Upper lobe of right lung (tissue), 1 donor: ENCODE results near the gene OR4C5. TPM values are rescaled to one million over a fixed set of nuclear protein-coding genes. Genes with fewer than 3 reads are reported as not detected.
"Not testable (repeated sequence)": the region's sequence is repeated elsewhere in the genome, so short reads cannot be mapped to it uniquely, and the experiment has no call there.

Experiments used
- ATAC-seq: fragments of 200-7000 bp; cut with Tn5 transposase; one replicate; pipeline ENCODE4 v1.9.1; 2020; ENCODE audit warnings: mild to moderate bottlenecking, moderate library complexity
- DNase-seq: peaks from one replicate; pipeline ENCODE4 v3.0.0-alpha.2; 2020
- H3K27ac ChIP-seq: fragments of 200-600 bp; one replicate; pipeline ENCODE4 v1.8.0; 2022
- H3K27me3 ChIP-seq: fragments of 200-600 bp; one replicate; pipeline ENCODE4 v1.8.0; 2022; ENCODE audit warnings: mild to moderate bottlenecking
- H3K36me3 ChIP-seq: fragments of 200-600 bp; one replicate; pipeline ENCODE4 v1.8.0; 2022
- H3K4me1 ChIP-seq: fragments of 200-600 bp; one replicate; pipeline ENCODE4 v1.8.0; 2022
- H3K4me3 ChIP-seq: fragments of 200-600 bp; one replicate; pipeline ENCODE4 v1.8.0; 2022; ENCODE audit warnings: mild to moderate bottlenecking
- H3K9me3 ChIP-seq: fragments of 200-600 bp; one replicate; pipeline ENCODE4 v1.8.0; 2022
- intact Hi-C: fragments of 100-400 bp; cut with DNase I; formaldehyde crosslinking; loops from one replicate; pipeline ENCODE4 v1.11.0; 2022
- long read RNA-seq: library from polyadenylated mRNA; unstranded; transcript quantifications from one replicate; pipeline ENCODE4 v2.0.0, GENCODE V29; 2021
- total RNA-seq: library from RNA; stranded (reverse); fragmentation: NEBNext Ultra II Directional; extraction: Animal tissue kit (Norgen Biotek cat#: 25700); gene quantifications from one replicate; pipeline ENCODE4 v1.2.1, GENCODE V29; 2021
- TF ChIP-seq, protein P1 (sequence below): fragments of 200-600 bp; IDR thresholded peaks from one replicate; pipeline ENCODE4 v1.8.0; 2022; ENCODE audit warnings: antibody characterized with exemption
- donor health status: DM: no; HTN: yes; CAD: no; lungs with severe emphysema.

Gene OR4C5
- not detected for total RNA-seq
- long read RNA-seq = 0 reads

DNA sequence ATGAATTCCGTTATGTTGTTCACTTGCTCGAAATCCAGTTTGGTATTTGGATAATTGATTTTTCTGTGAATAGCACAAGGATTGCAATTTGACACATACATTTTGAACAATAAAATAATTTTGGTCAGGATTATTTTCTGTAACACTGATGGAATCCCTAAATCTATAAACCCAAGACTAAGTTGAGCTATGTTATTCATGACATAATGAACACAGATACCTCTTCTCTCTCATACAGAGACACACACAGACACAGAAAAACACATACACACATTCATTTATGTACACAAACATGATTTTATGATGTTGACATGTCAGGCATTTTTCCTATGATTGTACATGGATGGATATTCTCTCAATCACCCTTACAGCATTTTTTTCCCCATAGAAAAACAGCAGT lies at the start of gene OR4C5:
Gene OR4C5 (minus strand): TSS at position 101 of the 400 bp plus-strand sequence. CDS start 0 bp downstream, at position 101.
- Histone ChIP-seq H3K9me3 (no peaks in the 10 kb centered on the region), H3K4me1 (no peaks in the 10 kb centered on the region), H3K4me3 (no peak within 1 kb of the TSS), H3K27ac (no peak within 1 kb of the TSS), H3K36me3 (no peaks in the 10 kb centered on the region), H3K27me3 (no peaks in the 10 kb centered on the region)
- TF ChIP-seq, protein P1, sequence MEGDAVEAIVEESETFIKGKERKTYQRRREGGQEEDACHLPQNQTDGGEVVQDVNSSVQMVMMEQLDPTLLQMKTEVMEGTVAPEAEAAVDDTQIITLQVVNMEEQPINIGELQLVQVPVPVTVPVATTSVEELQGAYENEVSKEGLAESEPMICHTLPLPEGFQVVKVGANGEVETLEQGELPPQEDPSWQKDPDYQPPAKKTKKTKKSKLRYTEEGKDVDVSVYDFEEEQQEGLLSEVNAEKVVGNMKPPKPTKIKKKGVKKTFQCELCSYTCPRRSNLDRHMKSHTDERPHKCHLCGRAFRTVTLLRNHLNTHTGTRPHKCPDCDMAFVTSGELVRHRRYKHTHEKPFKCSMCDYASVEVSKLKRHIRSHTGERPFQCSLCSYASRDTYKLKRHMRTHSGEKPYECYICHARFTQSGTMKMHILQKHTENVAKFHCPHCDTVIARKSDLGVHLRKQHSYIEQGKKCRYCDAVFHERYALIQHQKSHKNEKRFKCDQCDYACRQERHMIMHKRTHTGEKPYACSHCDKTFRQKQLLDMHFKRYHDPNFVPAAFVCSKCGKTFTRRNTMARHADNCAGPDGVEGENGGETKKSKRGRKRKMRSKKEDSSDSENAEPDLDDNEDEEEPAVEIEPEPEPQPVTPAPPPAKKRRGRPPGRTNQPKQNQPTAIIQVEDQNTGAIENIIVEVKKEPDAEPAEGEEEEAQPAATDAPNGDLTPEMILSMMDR = no peak
- no peak for DNase-seq
- intact Hi-C loops = no loop called here
- no peak for ATAC-seq

DNA sequence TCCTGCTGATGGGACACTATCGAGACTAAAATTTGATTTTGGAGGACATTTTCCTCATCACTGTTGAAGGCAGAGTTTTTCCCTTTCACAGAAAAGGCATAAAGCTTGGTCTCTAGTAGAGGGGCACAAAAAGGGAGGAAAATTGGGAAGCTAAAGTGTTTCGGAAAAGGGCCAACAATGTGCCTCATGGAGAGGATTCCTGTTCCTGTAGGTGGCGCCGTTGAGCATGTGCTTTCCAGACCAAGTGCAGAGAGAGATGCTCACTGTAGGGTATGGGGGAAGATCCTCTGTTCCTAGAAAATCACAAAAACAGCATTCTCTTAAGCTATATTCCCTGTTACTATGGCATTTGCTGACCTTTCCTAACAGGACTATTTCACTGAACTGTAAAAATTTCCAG lies 18.4 kb upstream of the OR4C5 start:
- no peak overlapping the region for H3K27ac ChIP-seq
- H3K36me3 ChIP-seq = no peaks in the 10 kb centered on the region
- H3K4me3 ChIP-seq = no peak overlapping the region
- TF ChIP-seq, protein P1 = no peak
- ATAC-seq (no peak), DNase-seq (no peak)
- H3K27me3 ChIP-seq = no peaks in the 10 kb centered on the region
- no peaks in the 10 kb centered on the region for H3K9me3 ChIP-seq
- H3K4me1 ChIP-seq = no peaks in the 10 kb centered on the region
- intact Hi-C loops = no loop called here

DNA sequence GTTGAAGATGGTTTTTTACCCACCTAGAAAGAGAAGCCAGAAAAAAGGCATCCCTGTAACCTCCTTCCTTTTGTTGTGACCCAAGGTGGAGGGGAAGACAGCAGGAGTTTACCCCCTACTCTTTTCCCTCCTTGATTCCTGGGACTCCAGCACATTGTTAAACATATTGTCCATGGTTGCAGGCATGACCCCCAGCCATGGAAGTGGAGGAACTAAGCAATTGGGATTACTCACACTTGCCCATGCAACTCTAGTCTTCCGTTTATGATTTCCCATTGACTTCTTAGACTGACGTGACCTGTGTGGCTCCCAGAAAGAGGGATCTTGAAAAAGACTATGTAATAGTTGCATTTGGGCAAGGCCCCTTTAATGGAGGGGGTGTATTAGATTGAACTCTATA lies 17.9 kb upstream of the OR4C5 start:
- not testable (repeated sequence) for H3K27me3 ChIP-seq

DNA sequence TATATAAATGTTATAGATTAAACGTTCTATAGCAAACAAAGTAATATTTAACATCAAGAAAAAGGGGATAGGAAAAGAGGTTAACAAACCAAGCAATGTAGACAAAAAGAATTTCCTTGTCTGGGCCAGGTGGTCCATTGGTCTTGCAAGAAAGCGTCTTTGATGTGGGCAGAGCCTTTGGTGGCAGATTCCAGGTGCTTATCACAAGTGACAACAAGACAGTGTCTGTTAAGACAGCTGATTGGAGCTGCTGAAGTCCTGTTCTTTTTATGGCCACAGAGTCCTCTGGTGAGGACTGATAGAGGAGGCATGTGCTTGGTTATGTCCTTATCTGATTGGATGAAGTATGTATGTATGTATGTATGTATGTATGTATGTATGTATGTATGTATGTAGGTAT lies 5.0 kb downstream of the OR4C5 start:
- H3K9me3 ChIP-seq, H3K36me3 ChIP-seq, H3K27ac ChIP-seq, H3K4me3 ChIP-seq, intact Hi-C loops, DNase-seq, H3K27me3 ChIP-seq, ATAC-seq, H3K4me1 ChIP-seq: not testable (repeated sequence)

More for the DNA sequence above, 17.9 kb upstream of the OR4C5 start:
- H3K4me1 ChIP-seq, H3K9me3 ChIP-seq, H3K36me3 ChIP-seq, ATAC-seq, DNase-seq, H3K27ac ChIP-seq, H3K4me3 ChIP-seq, intact Hi-C loops: not testable (repeated sequence)

DNA sequence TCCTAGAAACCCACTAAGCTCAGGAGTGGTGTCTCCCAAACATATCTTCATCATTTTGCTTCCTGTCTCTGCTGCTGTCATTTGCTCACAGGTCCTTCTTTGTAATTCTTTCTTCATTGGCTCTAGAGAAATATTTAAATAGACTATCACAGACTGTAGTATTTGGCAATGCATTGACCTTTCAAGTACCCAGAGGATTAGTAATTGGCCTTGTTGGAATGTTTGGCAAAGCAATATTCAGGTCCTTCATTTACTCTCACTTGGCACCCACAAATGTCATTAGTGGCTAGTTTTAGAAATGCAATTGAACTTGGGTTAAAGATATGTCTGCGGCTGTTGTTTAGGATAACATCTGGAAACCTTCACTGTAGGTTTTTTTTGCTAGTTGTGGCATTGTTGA lies 11.6 kb downstream of the OR4C5 start:
- no peak for DNase-seq
- no peaks in the 10 kb centered on the region for H3K9me3 ChIP-seq
- no peak overlapping the region for H3K4me3 ChIP-seq
- H3K4me1 ChIP-seq = no peaks in the 10 kb centered on the region
- no peak overlapping the region for H3K27ac ChIP-seq
- ATAC-seq = no peak
- no peaks in the 10 kb centered on the region for H3K36me3 ChIP-seq
- TF ChIP-seq, protein P1 = no peak
- intact Hi-C loops = no loop called here
- H3K27me3 ChIP-seq = no peaks in the 10 kb centered on the region

DNA sequence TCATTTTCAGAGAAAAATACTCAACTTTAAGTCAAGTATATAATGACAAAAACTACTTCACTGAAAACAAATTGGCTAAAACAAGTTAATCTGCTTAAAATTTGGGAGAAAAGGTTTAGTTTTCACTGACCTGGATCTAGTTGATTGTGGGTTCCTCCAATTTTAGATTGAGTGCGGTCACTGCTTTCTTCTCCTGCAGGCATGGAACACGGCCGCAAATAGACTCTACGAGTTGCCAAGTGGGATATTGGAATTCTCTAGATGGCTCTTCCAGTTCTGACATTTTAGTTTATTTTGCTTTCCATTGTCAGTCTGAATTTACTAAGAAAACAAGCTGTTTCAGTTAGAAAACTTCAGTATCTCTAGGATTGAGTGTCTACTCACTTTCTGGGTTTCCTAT lies 12.3 kb downstream of the OR4C5 start:
- H3K27me3 ChIP-seq = no peaks in the 10 kb centered on the region
- ATAC-seq (no peak), DNase-seq (no peak)
- no peak overlapping the region for H3K27ac ChIP-seq
- no peaks in the 10 kb centered on the region for H3K36me3 ChIP-seq
- H3K4me3 ChIP-seq = no peak overlapping the region
- no peaks in the 10 kb centered on the region for H3K9me3 ChIP-seq
- intact Hi-C loops = no loop called here
- H3K4me1 ChIP-seq = no peaks in the 10 kb centered on the region
- TF ChIP-seq, protein P1 = no peak

DNA sequence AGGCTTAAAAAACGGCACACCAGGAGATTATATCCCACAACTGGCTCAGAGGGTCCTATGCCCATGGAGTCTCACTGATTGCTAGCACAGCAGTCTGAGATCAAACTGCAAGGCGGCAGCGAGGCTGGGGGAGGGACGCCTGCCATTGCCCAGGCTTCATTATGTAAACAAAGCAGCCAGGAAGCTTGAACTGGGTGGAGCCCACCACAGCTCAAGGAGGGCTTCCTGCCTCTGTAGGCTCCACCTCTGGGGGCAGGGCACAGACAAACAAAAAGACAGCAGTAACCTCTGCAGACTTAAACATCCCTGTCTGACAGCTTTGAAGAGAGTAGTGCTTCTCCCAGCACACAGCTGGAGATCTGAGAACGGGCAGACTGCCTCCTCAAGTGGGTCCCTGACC lies 20.0 kb downstream of the OR4C5 start:
- H3K27me3 ChIP-seq, H3K9me3 ChIP-seq, H3K4me1 ChIP-seq, intact Hi-C loops, H3K36me3 ChIP-seq, H3K27ac ChIP-seq, ATAC-seq, H3K4me3 ChIP-seq, DNase-seq: not testable (repeated sequence)

DNA sequence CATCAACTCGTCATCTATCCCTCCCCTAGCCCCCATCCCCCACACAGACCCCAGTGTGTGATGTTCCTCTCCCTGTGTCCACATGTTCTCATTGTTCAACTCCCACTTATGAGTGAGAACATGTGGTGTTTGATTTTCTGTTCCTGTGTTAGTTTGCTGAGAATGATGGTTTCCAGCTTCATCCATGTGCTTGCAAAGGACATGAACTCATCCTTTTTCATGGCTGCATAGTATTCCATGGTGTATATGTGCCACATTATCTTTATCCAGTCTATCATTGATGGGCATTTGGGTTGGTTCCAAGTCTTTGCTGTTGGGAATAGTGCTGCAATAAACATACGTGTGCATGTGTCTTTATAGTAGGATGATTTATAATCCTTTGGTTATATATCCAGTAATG lies 23.8 kb downstream of the OR4C5 start:
- H3K27me3 ChIP-seq, H3K4me1 ChIP-seq, DNase-seq, intact Hi-C loops, ATAC-seq, H3K27ac ChIP-seq, H3K9me3 ChIP-seq, H3K4me3 ChIP-seq, H3K36me3 ChIP-seq: not testable (repeated sequence)
